OCI-LY3 (cell line): ENCODE data around the gene SMIM14.

Experiments used
- H2AFZ ChIP-seq: fragments of 200-600, 300-600 bp; shearing (Covaris generic); 2 replicates; pipeline ENCODE4 v1.6.0; 2014; ENCODE audit warnings: antibody characterized with exemption, low read depth, low read length
- H3K27ac ChIP-seq: fragments of 200-600, 300-600 bp; sonication (generic); 2 replicates; pipeline ENCODE4 v1.5.1; 2014; ENCODE audit warnings: mild to moderate bottlenecking, low read length, moderate library complexity, mixed read lengths
- H3K27me3 ChIP-seq: fragments of 200-600, 300-600 bp; sonication (generic); 2 replicates; pipeline ENCODE4 v1.6.1; 2014; ENCODE audit warnings: low read depth, low read length, mixed read lengths
- H3K36me3 ChIP-seq: fragments of 200-600, 300-600 bp; sonication (generic); replicated peaks from 2 replicates; pipeline ENCODE3; 2014; ENCODE audit warnings: low read depth, low read length, mixed read lengths
- H3K4me1 ChIP-seq: fragments of 300-600, 200-600 bp; sonication (generic); 2 replicates; pipeline ENCODE4 v1.6.1; 2014; ENCODE audit warnings: low read length, mixed read lengths
- H3K4me2 ChIP-seq: fragments of 200-600, 300-600 bp; sonication (generic); 2 replicates; pipeline ENCODE4 v1.6.1; 2014; ENCODE audit warnings: low read length, mixed read lengths
- H3K4me3 ChIP-seq: fragments of 300-600, 200-600 bp; sonication (generic); 2 replicates; pipeline ENCODE4 v1.5.1; 2014; ENCODE audit warnings: antibody characterized with exemption, mild to moderate bottlenecking, low read length, moderate library complexity
- H3K79me2 ChIP-seq: fragments of 300-600, 200-600 bp; shearing (Covaris generic); 2 replicates; pipeline ENCODE4 v1.6.1; 2014; ENCODE audit warnings: mild to moderate bottlenecking, low read length, mixed read lengths
- H3K9ac ChIP-seq: fragments of 300-600, 200-600 bp; shearing (Covaris generic); 2 replicates; pipeline ENCODE4 v1.6.0; 2014; ENCODE audit warnings: mild to moderate bottlenecking, low read length, moderate library complexity
- H3K9me3 ChIP-seq: fragments of 200-600, 300-600 bp; shearing (Covaris generic); 2 replicates; pipeline ENCODE4 v1.6.1; 2014; ENCODE audit warnings: low read length, mixed read lengths; ENCODE audit not compliant: insufficient read depth
- H4K20me1 ChIP-seq: fragments of 200-600, 300-600 bp; sonication (generic); 2 replicates; pipeline ENCODE4 v1.6.1; 2016; ENCODE audit warnings: low read length, mixed read lengths; ENCODE audit not compliant: insufficient read depth
- CTCF ChIP-seq: fragments of 200-600, 300-600 bp; sonication (generic); IDR thresholded peaks from 2 replicates; pipeline ENCODE4 v1.5.1; 2014; ENCODE audit warnings: antibody characterized with exemption, low read length, low read depth

The SMIM14 gene

GRCh38 chr4:39497909-39498726, 140.5 kb downstream of the SMIM14 start:
- H4K20me1 ChIP-seq: no peaks in the 10 kb centered on the region
- no peak overlapping the region for H3K4me2 ChIP-seq
- H3K36me3 ChIP-seq: peaks cover 16% of the 10 kb centered on the region
- no peak overlapping the region for H2AFZ ChIP-seq
- H3K27ac ChIP-seq: no peak overlapping the region
- H3K27me3 ChIP-seq: no peaks in the 10 kb centered on the region
- no peaks in the 10 kb centered on the region for H3K9me3 ChIP-seq
- H3K79me2 ChIP-seq: no peaks in the 10 kb centered on the region
- H3K9ac ChIP-seq: no peak overlapping the region
- no peaks in the 10 kb centered on the region for H3K4me1 ChIP-seq
- TF ChIP-seq CTCF: no peak
- no peak overlapping the region for H3K4me3 ChIP-seq
